G401.6 (cell line): ENCODE measurements around the gene SYNGR2.

Experiments
- FAIRE-seq: peaks from 2 replicates; lab custom pipeline; 2012; peaks lifted over from hg19 to GRCh38; lab: Jason Lieb, UNC

The SYNGR2 gene

DNA sequence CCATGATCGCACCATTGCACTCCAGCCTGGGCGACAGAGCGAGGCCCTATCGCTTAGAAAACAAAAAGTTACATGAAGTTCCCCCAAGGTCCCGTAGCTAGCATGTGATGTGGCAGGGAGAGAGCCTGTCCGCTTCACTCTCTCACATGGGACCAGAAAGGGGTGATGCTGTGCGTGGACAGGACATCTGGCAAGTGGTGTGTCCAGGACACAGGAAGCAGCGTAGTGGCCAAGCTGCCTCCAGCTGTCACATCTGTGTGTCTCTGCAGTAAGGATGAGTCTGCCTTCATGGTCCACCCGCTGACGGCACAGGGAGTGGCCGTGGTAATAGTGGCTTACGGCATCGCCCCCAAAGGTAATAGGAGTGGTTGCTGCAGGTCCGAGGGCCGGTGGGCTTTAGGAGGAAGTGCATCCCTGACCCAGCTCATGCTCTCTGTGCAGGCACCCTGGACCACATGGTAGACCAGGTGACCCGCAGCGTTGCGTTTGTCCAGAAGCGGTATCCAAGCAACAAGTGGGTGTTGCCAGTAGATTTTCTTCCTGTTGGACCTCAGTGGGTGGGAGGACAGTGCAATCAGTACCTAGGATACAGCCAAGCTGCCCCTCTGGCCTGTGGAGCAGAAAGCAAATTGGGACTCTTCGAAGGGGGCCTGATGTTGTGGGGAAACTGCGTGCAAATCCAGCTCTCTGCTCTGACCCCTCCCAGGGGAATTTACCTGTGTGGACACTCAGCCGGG, 36.2 kb downstream of the SYNGR2 start:
- FAIRE-seq = no peak

DNA sequence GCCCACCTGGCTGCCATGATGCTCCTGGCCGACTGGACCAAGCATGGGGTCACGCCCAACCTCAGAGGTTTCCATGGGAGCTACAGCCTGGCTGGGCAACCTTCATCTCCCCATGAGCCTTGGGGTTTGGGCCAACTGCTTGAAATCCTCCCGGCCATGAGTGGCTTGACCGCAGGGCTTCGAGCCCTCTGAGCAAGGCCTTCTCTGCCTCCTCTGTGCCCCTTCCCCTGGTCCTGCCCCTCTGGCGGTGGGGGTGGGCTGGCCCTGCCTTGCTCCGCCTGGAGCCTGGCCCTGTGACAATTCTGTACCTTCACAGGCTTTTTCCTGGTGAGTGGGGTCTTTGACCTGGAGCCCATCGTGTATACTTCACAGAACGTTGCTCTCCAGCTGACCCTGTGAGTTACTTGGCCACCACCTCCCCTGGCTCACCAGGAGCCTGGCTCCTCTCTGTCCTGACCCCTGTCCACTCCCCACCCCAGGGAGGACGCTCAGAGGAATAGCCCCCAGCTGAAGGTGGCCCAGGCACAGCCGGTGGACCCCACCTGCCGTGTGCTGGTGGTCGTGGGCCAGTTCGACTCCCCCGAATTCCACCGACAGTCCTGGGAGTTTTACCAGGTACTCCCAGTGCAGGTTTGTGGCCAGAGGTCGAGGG, 36.9 kb downstream of the SYNGR2 start:
- FAIRE-seq = no peak

DNA sequence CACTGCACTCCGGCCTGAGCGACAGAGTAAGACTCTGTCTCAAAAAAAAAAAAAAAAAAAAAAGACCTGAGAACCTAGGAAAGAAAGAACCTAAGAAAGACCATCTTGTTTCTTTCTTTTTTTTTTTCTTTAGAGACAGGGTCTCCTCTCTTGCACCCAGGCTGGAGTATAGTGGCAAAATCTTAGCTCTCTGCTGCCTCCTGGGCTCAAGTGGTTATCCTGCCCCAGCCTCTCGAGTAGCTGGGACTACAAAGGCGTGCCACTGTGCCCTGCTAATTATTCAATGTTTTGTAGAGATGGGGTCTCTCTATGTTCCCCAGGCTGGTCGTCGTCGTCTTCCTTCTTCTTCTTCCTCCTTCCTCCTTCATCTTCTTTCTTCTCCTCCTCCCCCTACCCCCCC, 37.9 kb downstream of the SYNGR2 start:
- FAIRE-seq = no peak

DNA sequence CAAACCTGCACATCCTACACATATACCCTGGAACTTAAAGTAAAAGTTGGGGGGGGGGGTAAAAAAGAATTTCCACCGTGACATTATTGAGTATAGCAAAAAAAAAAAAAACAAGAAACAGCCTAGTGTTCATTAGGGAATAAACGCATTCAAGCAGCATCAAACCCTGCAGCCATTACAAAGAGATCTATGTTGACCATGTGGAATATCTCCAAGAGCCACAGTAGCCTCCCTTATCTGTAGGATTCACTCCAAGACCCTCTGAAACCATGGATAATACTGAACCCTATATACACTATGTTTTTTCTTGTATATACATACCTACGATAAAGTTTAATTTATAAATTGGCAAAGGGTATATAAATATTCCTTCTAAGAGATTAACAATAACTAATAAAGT, 40.1 kb downstream of the SYNGR2 start:
- no peak for FAIRE-seq

DNA sequence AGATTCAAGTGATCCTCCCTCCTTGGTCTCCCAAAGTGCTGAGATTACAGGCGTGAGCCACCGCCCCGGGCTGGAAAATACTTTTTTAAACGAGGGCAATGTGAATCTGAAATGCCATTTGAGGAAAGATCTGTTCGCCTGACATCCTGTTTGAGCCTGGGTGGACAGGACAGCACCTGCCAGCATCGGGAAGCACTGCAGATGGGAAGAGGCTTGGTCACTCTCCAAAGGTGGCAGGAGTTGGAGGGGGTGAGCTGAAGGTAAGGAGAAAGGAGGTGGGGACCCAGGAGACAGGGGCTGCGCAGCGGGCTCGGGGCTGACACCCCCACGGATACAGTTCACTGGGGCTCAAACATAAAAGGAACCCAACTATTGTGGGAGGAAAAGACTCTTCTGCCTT, 41.7 kb downstream of the SYNGR2 start:
- FAIRE-seq = no peak

DNA sequence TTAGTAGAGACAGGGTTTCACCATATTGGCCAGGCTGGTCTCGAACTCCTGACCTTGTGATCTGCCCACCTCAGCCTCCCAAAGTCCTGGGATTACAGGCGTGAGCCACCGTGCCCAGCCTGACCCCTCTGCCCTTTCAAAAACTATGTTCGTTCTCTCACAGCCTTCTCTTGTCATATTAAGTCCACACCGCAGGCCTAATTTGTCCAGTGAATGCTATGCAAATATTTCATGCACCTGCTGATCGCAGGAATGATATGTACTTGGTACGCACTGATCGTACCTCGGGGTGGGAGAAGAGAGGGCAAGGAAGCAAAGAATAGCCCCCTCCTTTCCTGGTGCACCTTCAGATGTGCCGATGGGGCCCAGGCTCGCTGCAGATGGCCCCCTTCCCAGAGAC, 42.7 kb downstream of the SYNGR2 start:
- no peak for FAIRE-seq

DNA sequence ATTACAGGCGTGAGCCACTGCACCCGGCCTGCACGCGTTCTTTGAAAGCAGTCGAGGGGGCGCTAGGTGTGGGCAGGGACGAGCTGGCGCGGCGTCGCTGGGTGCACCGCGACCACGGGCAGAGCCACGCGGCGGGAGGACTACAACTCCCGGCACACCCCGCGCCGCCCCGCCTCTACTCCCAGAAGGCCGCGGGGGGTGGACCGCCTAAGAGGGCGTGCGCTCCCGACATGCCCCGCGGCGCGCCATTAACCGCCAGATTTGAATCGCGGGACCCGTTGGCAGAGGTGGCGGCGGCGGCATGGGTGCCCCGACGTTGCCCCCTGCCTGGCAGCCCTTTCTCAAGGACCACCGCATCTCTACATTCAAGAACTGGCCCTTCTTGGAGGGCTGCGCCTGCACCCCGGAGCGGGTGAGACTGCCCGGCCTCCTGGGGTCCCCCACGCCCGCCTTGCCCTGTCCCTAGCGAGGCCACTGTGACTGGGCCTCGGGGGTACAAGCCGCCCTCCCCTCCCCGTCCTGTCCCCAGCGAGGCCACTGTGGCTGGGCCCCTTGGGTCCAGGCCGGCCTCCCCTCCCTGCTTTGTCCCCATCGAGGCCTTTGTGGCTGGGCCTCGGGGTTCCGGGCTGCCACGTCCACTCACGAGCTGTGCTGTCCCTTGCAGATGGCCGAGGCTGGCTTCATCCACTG, 45.8 kb downstream of the SYNGR2 start, which contains the start of gene BIRC5:
Gene BIRC5, plus strand, starts transcription at position 238 of the 690 bp plus-strand sequence. Its CDS starts 64 bp downstream, at position 302.
- no peak for FAIRE-seq

DNA sequence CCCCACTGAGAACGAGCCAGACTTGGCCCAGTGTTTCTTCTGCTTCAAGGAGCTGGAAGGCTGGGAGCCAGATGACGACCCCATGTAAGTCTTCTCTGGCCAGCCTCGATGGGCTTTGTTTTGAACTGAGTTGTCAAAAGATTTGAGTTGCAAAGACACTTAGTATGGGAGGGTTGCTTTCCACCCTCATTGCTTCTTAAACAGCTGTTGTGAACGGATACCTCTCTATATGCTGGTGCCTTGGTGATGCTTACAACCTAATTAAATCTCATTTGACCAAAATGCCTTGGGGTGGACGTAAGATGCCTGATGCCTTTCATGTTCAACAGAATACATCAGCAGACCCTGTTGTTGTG, 46.3 kb downstream of the SYNGR2 start:
- FAIRE-seq = no peak

DNA sequence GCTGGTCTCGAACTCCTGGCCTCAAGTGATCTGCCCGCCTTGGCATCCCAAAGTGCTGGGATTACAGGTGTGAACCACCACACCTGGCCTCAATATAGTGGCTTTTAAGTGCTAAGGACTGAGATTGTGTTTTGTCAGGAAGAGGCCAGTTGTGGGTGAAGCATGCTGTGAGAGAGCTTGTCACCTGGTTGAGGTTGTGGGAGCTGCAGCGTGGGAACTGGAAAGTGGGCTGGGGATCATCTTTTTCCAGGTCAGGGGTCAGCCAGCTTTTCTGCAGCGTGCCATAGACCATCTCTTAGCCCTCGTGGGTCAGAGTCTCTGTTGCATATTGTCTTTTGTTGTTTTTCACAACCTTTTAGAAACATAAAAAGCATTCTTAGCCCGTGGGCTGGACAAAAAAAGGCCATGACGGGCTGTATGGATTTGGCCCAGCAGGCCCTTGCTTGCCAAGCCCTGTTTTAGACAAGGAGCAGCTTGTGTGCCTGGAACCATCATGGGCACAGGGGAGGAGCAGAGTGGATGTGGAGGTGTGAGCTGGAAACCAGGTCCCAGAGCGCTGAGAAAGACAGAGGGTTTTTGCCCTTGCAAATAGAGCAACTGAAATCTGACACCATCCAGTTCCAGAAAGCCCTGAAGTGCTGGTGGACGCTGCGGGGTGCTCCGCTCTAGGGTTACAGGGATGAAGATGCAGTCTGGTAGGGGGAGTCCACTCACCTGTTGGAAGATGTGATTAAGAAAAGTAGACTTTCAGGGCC, 51.2 kb downstream of the SYNGR2 start:
- FAIRE-seq = no peak
